IPS-NIHi7 (cell line): ENCODE results near the gene TIPARP.

Source experiments
- DNase-seq: peaks from one replicate; pipeline ENCODE4 v3.0.0; 2012; ENCODE audit warnings: mixed read lengths; ENCODE audit errors: extremely low spot score

TIPARP gene

DNA sequence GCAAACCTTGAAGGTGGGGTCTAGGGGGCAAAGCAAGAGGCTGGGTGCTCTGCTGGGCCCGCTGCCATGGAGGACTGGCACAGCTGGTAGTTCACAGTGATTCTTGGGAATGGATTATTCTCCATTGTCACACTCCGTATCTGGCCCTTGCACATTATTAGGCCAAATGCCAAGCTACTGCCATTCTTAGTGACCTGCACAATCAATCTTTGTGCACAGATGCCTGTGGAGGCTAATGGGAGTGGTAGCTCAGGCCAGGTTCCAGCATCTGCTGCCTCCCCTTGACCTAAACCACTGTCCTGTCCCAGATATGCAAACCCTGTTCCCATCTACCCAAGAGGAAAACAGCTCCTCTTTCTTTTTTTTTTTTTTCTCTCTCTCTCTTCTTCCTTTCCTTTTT lies 67.5 kb downstream of the TIPARP start:
- no peak for DNase-seq

DNA sequence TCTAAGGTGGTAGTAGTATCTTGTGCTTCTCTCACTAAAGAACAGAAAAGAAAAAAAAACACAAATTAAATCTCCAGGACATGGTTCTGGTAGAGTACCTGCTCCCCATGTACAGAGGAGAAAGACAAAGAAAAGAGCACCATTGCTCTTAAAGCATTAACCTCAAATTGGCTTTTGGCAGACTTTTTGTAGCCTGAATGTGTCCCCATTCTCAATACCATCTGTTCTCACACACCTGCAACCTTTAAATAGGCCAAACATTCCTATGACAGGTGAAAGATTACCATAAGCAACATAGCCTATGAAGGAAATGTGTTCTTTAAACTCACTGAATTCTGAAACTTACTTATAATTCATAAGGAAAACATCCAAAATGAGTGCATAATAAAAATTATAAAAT lies 68.0 kb downstream of the TIPARP start:
- no peak for DNase-seq

DNA sequence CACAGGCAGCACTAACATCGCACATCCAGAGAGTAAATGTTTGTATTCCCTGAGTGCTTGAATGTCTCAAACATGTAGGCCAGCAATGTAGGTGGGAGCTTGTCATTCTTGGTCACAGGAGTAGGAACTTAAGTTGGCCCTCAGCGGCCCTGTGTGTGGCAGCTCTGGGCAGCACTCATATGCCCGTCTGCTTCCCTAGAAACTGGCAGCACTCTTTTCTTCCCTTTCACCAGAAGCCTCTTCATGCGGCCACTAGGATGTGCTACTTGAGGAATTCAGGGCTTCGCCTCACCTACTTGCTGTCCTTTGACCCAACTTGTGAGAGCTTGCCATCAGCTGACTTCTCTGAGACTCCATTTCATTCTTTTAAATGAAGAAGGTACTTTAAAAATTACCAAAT lies 69.5 kb downstream of the TIPARP start:
- peak; percentile 38 for DNase-seq

DNA sequence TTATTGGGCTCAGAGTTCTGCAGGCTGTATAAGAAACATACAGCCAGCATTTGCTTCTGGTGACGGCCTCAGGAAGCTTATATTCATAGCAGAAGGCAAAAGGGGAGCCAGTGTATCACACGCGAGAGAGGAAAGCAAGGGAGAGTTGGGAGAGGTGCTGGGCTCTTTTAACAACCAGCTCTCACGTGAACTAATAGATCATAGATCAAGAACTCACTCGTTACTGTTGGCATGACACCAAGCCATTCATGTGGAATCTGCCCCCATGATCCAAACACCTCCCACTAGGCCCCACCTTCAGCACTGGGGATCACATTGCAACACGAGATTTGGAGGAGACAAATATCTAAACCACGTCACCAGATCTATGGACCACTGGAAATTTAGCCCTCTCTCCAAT lies 70.2 kb downstream of the TIPARP start:
- no peak for DNase-seq

DNA sequence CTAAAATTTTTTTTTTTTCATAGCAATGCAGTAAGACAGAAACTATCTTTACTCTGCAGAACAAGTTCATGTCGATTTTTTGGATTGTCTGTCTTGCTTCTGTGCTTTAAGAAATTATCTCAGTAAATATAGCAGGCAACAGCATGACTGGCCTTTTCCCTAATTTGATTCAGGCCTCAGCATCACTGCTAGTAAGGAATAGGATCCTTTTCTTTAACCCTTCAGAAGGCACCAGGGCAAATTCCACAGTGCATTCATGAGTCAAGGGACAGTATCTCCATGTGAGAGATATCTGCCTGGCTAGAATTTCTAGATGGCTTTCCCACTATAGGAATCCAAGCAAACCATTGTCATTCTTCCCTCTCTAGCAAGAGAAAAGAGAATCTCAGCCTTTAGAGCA lies 71.4 kb downstream of the TIPARP start:
- no peak for DNase-seq

DNA sequence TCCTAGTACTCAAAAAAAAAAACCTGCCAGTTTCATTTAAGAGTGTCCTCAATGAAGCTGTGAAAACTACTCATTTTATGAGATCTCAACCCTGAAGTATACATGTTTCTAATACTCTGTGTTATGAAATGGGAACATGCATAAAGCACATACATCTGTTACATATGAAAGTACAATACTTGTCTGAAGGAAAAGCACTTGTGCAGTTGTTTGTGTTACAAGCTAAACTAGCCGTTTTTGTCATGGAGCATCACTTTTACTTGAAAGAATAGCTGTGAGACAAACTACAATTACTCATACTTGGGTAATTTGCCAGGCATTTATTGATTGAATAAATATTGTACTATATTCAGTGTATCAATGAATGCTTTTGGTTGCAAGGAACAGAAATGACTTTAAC lies 72.7 kb downstream of the TIPARP start:
- DNase-seq = no peak

DNA sequence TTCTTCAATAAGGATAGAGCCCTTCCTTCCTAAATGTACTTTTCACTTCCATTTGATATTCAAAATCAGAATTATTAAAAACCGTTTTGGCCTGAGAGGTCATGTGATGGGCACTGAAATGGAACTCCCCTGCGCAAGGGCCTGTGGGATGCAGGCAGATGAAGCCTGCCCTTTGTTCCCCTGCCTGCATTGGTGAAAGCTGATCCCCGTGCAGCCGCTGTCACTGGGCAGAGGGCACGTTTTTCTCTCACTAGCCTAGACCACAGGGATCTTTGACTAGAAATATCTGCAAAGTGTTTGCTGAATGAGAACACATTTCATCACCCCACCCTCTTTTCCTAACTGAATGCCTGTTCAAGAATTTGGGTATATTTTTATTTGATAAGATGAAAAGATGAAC lies 74.9 kb downstream of the TIPARP start:
- peak; percentile 21 for DNase-seq

DNA sequence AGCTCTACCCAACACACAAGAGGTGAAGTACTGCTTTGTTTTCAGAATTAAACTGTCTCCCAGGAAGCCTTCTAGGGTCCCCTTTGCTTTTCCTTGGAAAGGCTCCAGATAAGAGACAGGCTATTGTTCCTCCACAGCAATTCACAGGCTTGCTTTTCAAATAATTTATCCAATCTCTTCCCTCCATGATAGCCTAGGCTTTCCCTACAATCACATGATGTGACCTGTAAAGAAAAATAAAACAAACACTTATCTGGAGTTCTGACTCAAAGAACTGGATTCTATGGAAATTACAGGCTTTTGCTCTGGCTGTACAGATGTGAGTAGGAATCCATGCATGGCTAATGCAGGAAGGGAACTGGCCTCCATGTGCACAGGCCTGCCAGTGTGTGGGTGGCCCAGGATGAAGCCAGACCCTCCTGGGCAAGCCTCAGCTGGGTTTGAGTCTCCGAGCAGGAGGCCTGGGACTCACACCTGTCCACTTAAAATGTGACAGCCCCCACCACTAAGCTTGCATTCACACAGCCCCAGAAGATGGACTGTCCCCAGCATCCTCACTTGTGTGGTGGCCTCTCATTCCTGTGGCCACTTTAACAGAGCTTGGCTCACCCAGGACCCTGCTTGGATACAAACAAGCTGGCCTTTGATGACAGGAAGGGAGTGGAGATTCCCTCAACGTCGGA lies 75.9 kb downstream of the TIPARP start:
- DNase-seq = peak; percentile 22

DNA sequence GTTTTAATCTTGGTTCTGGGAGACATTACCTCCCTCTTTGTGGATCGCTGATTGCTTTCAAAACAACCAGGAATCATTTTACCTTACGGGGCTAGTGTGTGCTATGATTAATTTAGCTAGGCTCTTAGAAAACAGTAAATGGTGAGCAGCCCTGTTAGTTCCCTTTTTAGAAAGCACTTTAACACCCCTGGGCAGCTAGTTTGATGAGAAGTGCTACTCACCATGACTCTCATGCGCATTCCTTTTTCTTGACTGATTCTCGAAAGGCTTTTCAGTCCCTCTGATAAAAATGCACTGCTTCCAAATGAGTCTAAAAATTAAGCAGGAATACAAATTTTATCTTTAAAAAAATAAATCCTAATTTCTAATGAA lies 76.5 kb downstream of the TIPARP start:
- peak; percentile 24 for DNase-seq

DNA sequence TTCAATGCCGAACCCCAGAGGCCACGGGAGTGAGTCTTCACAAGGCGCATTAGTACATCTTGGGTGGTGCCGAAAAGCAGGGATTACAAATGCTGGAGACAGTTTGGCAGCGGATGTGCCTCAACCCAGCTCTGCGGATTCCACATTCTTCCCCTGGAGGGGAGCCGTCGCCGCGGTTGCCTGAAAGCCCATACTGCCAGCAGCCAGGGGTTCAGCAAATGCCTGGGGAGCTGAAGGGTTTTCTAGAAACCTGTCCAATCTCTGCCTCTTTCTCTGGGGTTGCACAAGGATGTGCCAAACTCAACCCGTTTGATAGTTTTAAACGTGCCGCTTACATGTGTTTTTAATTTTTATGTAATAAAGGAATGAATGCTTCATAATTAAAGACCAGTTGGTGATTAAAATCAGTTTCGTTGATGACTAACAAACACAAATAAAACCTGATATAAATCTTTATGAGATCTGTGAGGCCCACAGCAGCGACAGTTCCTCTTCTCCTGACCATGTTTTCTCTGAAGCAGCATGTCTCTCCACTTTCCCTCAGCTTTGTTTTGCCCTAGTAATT lies 77.2 kb downstream of the TIPARP start:
- peak; percentile 88 for DNase-seq
